Neural crest cell (in vitro differentiated cells): ENCODE measurements around the gene ABHD15. TPM values are rescaled to one million over a fixed set of nuclear protein-coding genes. Genes with fewer than 3 reads are reported as not detected.

Source experiments
- DNase-seq: peaks from one replicate; pipeline ENCODE4 v3.0.0; 2021; ENCODE audit warnings: low read depth, mixed read lengths, low spot score
- H3K27ac Mint-ChIP-seq: one replicate; pipeline ENCODE4 v1.8.0; 2021; ENCODE audit warnings: mild to moderate bottlenecking, mixed read lengths; ENCODE audit not compliant: unreplicated experiment
- H3K27me3 Mint-ChIP-seq: 2 replicates; pipeline ENCODE4 v1.8.0; 2021; ENCODE audit warnings: low read depth, mild to moderate bottlenecking, mixed read lengths
- H3K36me3 Mint-ChIP-seq: 2 replicates; pipeline ENCODE4 v1.8.0; 2021; ENCODE audit warnings: low read depth, mild to moderate bottlenecking, mixed read lengths
- H3K4me1 Mint-ChIP-seq: 2 replicates; pipeline ENCODE4 v1.8.0; 2021; ENCODE audit warnings: mixed read lengths
- H3K4me3 Mint-ChIP-seq: one replicate; pipeline ENCODE4 v1.8.0; 2021; ENCODE audit warnings: mild to moderate bottlenecking, mixed read lengths
- H3K9me3 Mint-ChIP-seq: 2 replicates; pipeline ENCODE4 v1.8.0; 2021; ENCODE audit warnings: mixed read lengths
- CTCF ChIP-seq: fragments of 200-600 bp; sonication (generic); conservative IDR thresholded peaks from 2 replicates; pipeline ENCODE4 v1.5.0; 2021; ENCODE audit warnings: antibody characterized with exemption, mild to moderate bottlenecking
- total RNA-seq: library from RNA; stranded (reverse); gene quantifications from 2 replicates; pipeline ENCODE4 v1.2.1, GENCODE V29; 2021

The ABHD15 gene
- total RNA-seq, 1 donor from 2014 or later = 4.2 TPM

- no peaks in the 10 kb centered on the region for H3K9me3 Mint-ChIP-seq
- peaks cover 42% of the 10 kb centered on the region for H3K27me3 Mint-ChIP-seq
- peak; percentile 83 for TF ChIP-seq CTCF
- no peak overlapping the region for H3K4me3 Mint-ChIP-seq
- peaks cover 28% of the 10 kb centered on the region for H3K4me1 Mint-ChIP-seq
- H3K27ac Mint-ChIP-seq = no peak overlapping the region
- peaks cover 8% of the 10 kb centered on the region for H3K36me3 Mint-ChIP-seq
- peak; percentile 96 for DNase-seq
These were observed 46.6 kb upstream of the ABHD15 start for GRCh38 chr17:29613352-29613837.

GRCh38 chr17:29612404-29613280 is 45.8 kb upstream of the ABHD15 start:
- DNase-seq = no peak
- no peak overlapping the region for H3K27ac Mint-ChIP-seq
- no peak for TF ChIP-seq CTCF
- peaks cover 28% of the 10 kb centered on the region for H3K4me1 Mint-ChIP-seq
- H3K27me3 Mint-ChIP-seq = peaks cover 37% of the 10 kb centered on the region
- no peak overlapping the region for H3K4me3 Mint-ChIP-seq
- no peaks in the 10 kb centered on the region for H3K9me3 Mint-ChIP-seq
- peaks cover 8% of the 10 kb centered on the region for H3K36me3 Mint-ChIP-seq

GRCh38 chr17:29612094-29612403 is 45.2 kb upstream of the ABHD15 start:
- no peak overlapping the region for H3K4me3 Mint-ChIP-seq
- TF ChIP-seq CTCF = no peak
- peaks cover 31% of the 10 kb centered on the region for H3K27me3 Mint-ChIP-seq
- H3K27ac Mint-ChIP-seq = no peak overlapping the region
- H3K9me3 Mint-ChIP-seq = no peaks in the 10 kb centered on the region
- peaks cover 26% of the 10 kb centered on the region for H3K4me1 Mint-ChIP-seq
- peaks cover 8% of the 10 kb centered on the region for H3K36me3 Mint-ChIP-seq
- DNase-seq = no peak

- H3K27ac Mint-ChIP-seq = no peak overlapping the region
- DNase-seq = no peak
- H3K27me3 Mint-ChIP-seq = peaks cover 26% of the 10 kb centered on the region
- TF ChIP-seq CTCF = no peak
- no peaks in the 10 kb centered on the region for H3K9me3 Mint-ChIP-seq
- peaks cover 22% of the 10 kb centered on the region for H3K4me1 Mint-ChIP-seq
- no peak overlapping the region for H3K4me3 Mint-ChIP-seq
- peaks cover 8% of the 10 kb centered on the region for H3K36me3 Mint-ChIP-seq
These were observed 44.7 kb upstream of the ABHD15 start for GRCh38 chr17:29611351-29612093.

GRCh38 chr17:29610395-29610794 is 43.6 kb upstream of the ABHD15 start:
- Mint-ChIP-seq H3K27ac (no peak overlapping the region), H3K27me3 (peaks cover 16% of the 10 kb centered on the region), H3K9me3 (no peaks in the 10 kb centered on the region), H3K4me1 (peaks cover 18% of the 10 kb centered on the region), H3K4me3 (no peak overlapping the region), H3K36me3 (peaks cover 8% of the 10 kb centered on the region)
- TF ChIP-seq CTCF = no peak
- DNase-seq = no peak
